Liver (tissue), 9 donors: ENCODE data around the gene INSC. TPM values are rescaled to one million over a fixed set of nuclear protein-coding genes. Genes with fewer than 3 reads are reported as not detected.

ENCODE experiments used
- DNase-seq: peaks from one replicate; pipeline ENCODE4 v3.0.0-alpha.2; 2017; ENCODE audit warnings: low spot score
- H3K27ac ChIP-seq, 2 donors: one replicate each; pipeline ENCODE4 v1.7.0; 2013; ENCODE audit warnings: inconsistent platforms in 2 of 2, low read length in 2 of 2, control low read depth in 1 of 2, low read depth in 1 of 2, mild to moderate bottlenecking in 1 of 2
- H3K27me3 ChIP-seq, 4 donors: one replicate each; pipeline versions ENCODE4 v1.6.1 to v1.7.0; 2013; ENCODE audit warnings: low read length in 3 of 4, inconsistent platforms in 1 of 4, mild to moderate bottlenecking in 1 of 4, moderate library complexity in 1 of 4; ENCODE audit not compliant: control insufficient read depth in 4 of 4, insufficient read depth in 4 of 4
- H3K36me3 ChIP-seq, 4 donors: one replicate each; pipeline versions ENCODE4 v1.6.1 to v1.7.0; 2013; ENCODE audit warnings: low read length in 3 of 4, mild to moderate bottlenecking in 3 of 4, low read depth in 1 of 4, moderate library complexity in 1 of 4; ENCODE audit not compliant: control insufficient read depth in 4 of 4, insufficient read depth in 3 of 4
- H3K4me1 ChIP-seq, 4 donors: one replicate each; pipeline versions ENCODE4 v1.6.1 to v1.7.0; 2013; ENCODE audit warnings: low read length in 3 of 4, mild to moderate bottlenecking in 3 of 4, moderate library complexity in 1 of 4; ENCODE audit not compliant: control insufficient read depth in 4 of 4, insufficient read depth in 4 of 4
- H3K4me3 ChIP-seq, 3 donors: one replicate each; pipeline versions ENCODE4 v1.6.1 to v1.7.0; 2013; ENCODE audit warnings: low read length in 3 of 3, control low read depth in 1 of 3, low read depth in 1 of 3, mild to moderate bottlenecking in 1 of 3
- H3K9ac ChIP-seq, 2 donors: one replicate each; pipeline ENCODE4 v1.7.0; 2013; ENCODE audit warnings: low read length in 2 of 2, mild to moderate bottlenecking in 2 of 2, moderate library complexity in 2 of 2, control low read depth in 1 of 2, low read depth in 1 of 2
- H3K9me3 ChIP-seq, 4 donors: one replicate each; pipeline versions ENCODE4 v1.6.1 to v1.7.0; 2013; ENCODE audit warnings: low read length in 3 of 4; ENCODE audit not compliant: control insufficient read depth in 4 of 4
- ATF3 ChIP-seq: IDR thresholded peaks from 2 replicates; pipeline ENCODE4 v1.6.1; 2016; ENCODE audit warnings: antibody characterized with exemption
- CTCF ChIP-seq: fragments of 150-350 bp; IDR thresholded peaks from 2 replicates; pipeline ENCODE4 v1.5.1; 2017; ENCODE audit warnings: improper control_type of control experiment, low read depth, low read length; ENCODE audit not compliant: missing input control
- EGR1 ChIP-seq, 2 donors: IDR thresholded peaks; 2 replicates each; pipeline ENCODE4 v1.6.1; 2016 to 2018; ENCODE audit warnings: antibody characterized with exemption in 2 of 2, low read depth in 2 of 2
- FOXA2 ChIP-seq: IDR thresholded peaks from 2 replicates; pipeline ENCODE4 v1.6.1; 2016; ENCODE audit warnings: antibody characterized with exemption
- HNF4A ChIP-seq, 2 donors: conservative IDR thresholded peaks; 2 replicates each; pipeline ENCODE4 v1.6.1; 2016; ENCODE audit warnings: antibody characterized with exemption in 2 of 2, mild to moderate bottlenecking in 2 of 2
- HNF4G ChIP-seq: IDR thresholded peaks from 2 replicates; pipeline ENCODE4 v1.6.1; 2016; ENCODE audit warnings: antibody characterized with exemption
- JUND ChIP-seq, 2 donors: IDR thresholded peaks; 2 replicates each; pipeline ENCODE4 v1.6.1; 2016; ENCODE audit warnings: antibody characterized with exemption in 2 of 2
- MAX ChIP-seq: IDR thresholded peaks from 2 replicates; pipeline ENCODE4 v1.6.1; 2016; ENCODE audit warnings: antibody characterized with exemption
- NR2F2 ChIP-seq: IDR thresholded peaks from 2 replicates; pipeline ENCODE4 v1.6.1; 2016; ENCODE audit warnings: antibody characterized with exemption
- REST ChIP-seq: IDR thresholded peaks from 2 replicates; pipeline ENCODE4 v1.6.1; 2016; ENCODE audit warnings: antibody characterized with exemption, mild to moderate bottlenecking
- RXRA ChIP-seq, 2 donors: IDR thresholded peaks; 2 replicates each; pipeline ENCODE4 v1.6.1; 2017 to 2018; ENCODE audit warnings: antibody characterized with exemption in 2 of 2, mild to moderate bottlenecking in 1 of 2
- TAF1 ChIP-seq: conservative IDR thresholded peaks from 2 replicates; pipeline ENCODE4 v1.6.1; 2016; ENCODE audit warnings: antibody characterized with exemption, mild to moderate bottlenecking
- WGBS: extraction: QIAGEN DNeasy Blood & Tissue Kit; methylation state at CpG from one replicate; pipeline ENCODE4 v1.1.7; 2013; 5-methylcytosine and 5-hydroxymethylcytosine counted together
- polyA plus RNA-seq, 2 donors: library from polyadenylated mRNA; stranded (reverse) in 1 of 2; unstranded in 1 of 2; fragments of 200-250 nt in 1 of 2; fragments of >200 nt in 1 of 2; fragmentation: Nextera tagmentation in 1 of 2; extraction: Ambion mirVana in 1 of 2; gene quantifications; one replicate each; pipeline versions ENCODE4 v1.2.1 to v1.2.3, GENCODE V29; 2013 to 2015
- total RNA-seq, 2 donors: library from RNA; depleted of rRNA; stranded (reverse); fragments of >200 nt; gene quantifications; one replicate each; pipeline ENCODE4 v1.2.3, GENCODE V29; 2014
- donor health status: healthy.
- donor health status: healthy.
- donor health status: healthy.
- donor health status: healthy.
- donor health status: healthy.

INSC gene
- total and polyA plus RNA-seq, 4 donors, result 0.02 to 0.25 (median 0.12) TPM

GRCh38 chr11:15232496-15232895, 117.8 kb downstream of the INSC start:
- 77% methylated on average over 4 of the region's 4 CpGs for WGBS
- DNase-seq, result no peak
- H3K27me3 ChIP-seq, result no peaks in the 10 kb centered on the region
- H3K36me3 ChIP-seq, result no peaks in the 10 kb centered on the region
- no peak overlapping the region for H3K4me3 ChIP-seq
- H3K9me3 ChIP-seq, result no peaks in the 10 kb centered on the region
- H3K4me1 ChIP-seq, result no peaks in the 10 kb centered on the region
- TF ChIP-seq CTCF (no peak), HNF4A (conservative IDR thresholded peaks at IDR 0.05) (no peak), NR2F2 (no peak), REST (no peak), MAX (no peak), EGR1 (IDR thresholded peaks at IDR 0.05; ENCODE audit: low read depth in 2 of 2) (no peak), TAF1 (no peak), HNF4G (no peak)
- no peak overlapping the region for H3K9ac ChIP-seq
- no peak overlapping the region for H3K27ac ChIP-seq

GRCh38 chr11:15233371-15234165, 118.8 kb downstream of the INSC start:
- H3K27me3 ChIP-seq, result no peaks in the 10 kb centered on the region
- no peaks in the 10 kb centered on the region for H3K4me1 ChIP-seq
- DNase-seq, result no peak
- H3K4me3 ChIP-seq, result no peak overlapping the region
- 75% methylated on average over 8 of the region's 8 CpGs for WGBS
- no peak overlapping the region for H3K27ac ChIP-seq
- no peak overlapping the region for H3K9ac ChIP-seq
- H3K36me3 ChIP-seq, result no peaks in the 10 kb centered on the region
- no peaks in the 10 kb centered on the region for H3K9me3 ChIP-seq
- TF ChIP-seq FOXA2 (no peak), HNF4A (conservative IDR thresholded peaks at IDR 0.05) (no peak), ATF3 (no peak)

- Histone ChIP-seq H3K9ac (no peak overlapping the region), H3K27me3 (no peaks in the 10 kb centered on the region), H3K36me3 (no peaks in the 10 kb centered on the region), H3K4me3 (no peak overlapping the region), H3K4me1 (no peaks in the 10 kb centered on the region), H3K27ac (no peak overlapping the region), H3K9me3 (no peaks in the 10 kb centered on the region)
- 87% methylated on average over 3 of the region's 3 CpGs for WGBS
- no peak for DNase-seq
- TF ChIP-seq JUND (IDR thresholded peaks at IDR 0.05), result no peak
- TF ChIP-seq RXRA (IDR thresholded peaks at IDR 0.05), result no peak
- TF ChIP-seq HNF4A (conservative IDR thresholded peaks at IDR 0.05), result no peak
- TF ChIP-seq CTCF, result no peak
- no peak for TF ChIP-seq EGR1 (IDR thresholded peaks at IDR 0.05; ENCODE audit: low read depth in 2 of 2)
- no peak for TF ChIP-seq TAF1
These were observed 120.1 kb downstream of the INSC start for GRCh38 chr11:15234796-15235195.
